ENCODE data around the gene NFX1.

The NFX1 gene

DNA sequence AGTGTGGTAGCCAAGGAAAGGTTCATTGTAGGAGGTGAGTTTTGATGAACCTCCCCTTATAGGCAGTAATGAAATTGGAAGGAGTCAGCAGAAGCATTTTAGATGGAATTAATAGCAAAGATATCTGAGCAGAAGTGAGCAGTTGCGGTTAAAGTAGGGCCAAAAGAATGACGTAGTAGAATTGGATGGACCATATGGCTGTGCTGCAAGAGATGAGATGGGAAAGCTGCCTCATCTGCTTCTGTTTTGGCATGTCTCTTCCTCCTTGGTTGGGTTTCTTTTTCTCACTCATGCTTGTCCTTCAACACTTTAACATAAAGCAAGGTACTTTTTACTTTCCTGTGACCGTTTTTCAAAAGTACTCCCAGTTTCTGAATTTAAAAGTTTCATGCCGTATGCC lies 56.2 kb downstream of the NFX1 start:
- WGBS (ENCODE audit: insufficient coverage): 100% methylated on average over 2 of the region's 4 CpGs
- Histone ChIP-seq H3K4me3 (ENCODE audit: control insufficient read depth in 1 of 7, extremely low read depth in 1 of 7, insufficient read depth in 4 of 7, low read depth in 2 of 7, low read length in 6 of 7) (no peak overlapping the region), H3K9me3 (ENCODE audit: control extremely low read depth in 1 of 5, control insufficient read depth in 4 of 5, insufficient read depth in 2 of 5, low read depth in 1 of 5, low read length in 4 of 5) (no peaks in the 10 kb centered on the region), H3K27me3 (replicated peaks in 2 of 5; ENCODE audit: control insufficient read depth in 4 of 5, insufficient read depth in 5 of 5, low read length in 4 of 5) (no peaks in the 10 kb centered on the region), H3K27ac (ENCODE audit: insufficient read depth in 1 of 2, low read depth in 1 of 2, low read length in 2 of 2, poor library complexity in 1 of 2, severe bottlenecking in 2 of 2) (no peak overlapping the region), H3K36me3 (ENCODE audit: control insufficient read depth in 4 of 4, insufficient read depth in 4 of 4, low read length in 3 of 4) (peaks cover 32 to 64% (median 47%) of the 10 kb centered on the region in 4 experiments), H3K4me1 (ENCODE audit: control extremely low read depth in 1 of 4, control insufficient read depth in 4 of 4, insufficient read depth in 4 of 4, low read length in 3 of 4) (peaks cover 0 to 2% (median 0%) of the 10 kb centered on the region in 4 experiments)
- DNase-seq: no peak
- ChIA-PET POLR2A (no interaction called here), CTCF (no interaction called here)

DNA sequence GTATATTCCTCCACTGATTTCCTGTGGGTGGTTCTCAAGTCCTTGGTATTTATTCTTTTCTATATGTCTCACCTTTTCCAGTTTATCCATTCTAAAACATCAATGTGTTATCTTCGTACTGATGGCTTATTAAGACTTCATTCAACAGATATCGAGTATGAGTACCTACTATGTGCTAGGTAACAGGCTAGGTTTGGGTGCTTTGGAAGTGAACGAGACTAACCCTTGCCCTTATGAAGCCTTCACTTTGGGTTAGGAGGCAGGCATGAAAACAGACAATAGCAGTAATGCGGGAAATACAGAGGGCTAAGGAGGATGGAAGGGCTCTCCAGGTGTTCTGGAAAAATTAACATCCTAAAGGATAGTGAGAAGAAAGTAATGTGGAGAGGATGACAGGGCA lies 58.7 kb downstream of the NFX1 start:
- Histone ChIP-seq H3K9me3 (ENCODE audit: control extremely low read depth in 1 of 5, control insufficient read depth in 4 of 5, insufficient read depth in 2 of 5, low read depth in 1 of 5, low read length in 4 of 5) (no peaks in the 10 kb centered on the region), H3K27ac (ENCODE audit: insufficient read depth in 1 of 2, low read depth in 1 of 2, low read length in 2 of 2, poor library complexity in 1 of 2, severe bottlenecking in 2 of 2) (no peak overlapping the region), H3K27me3 (replicated peaks in 2 of 5; ENCODE audit: control insufficient read depth in 4 of 5, insufficient read depth in 5 of 5, low read length in 4 of 5) (no peaks in the 10 kb centered on the region), H3K36me3 (ENCODE audit: control insufficient read depth in 4 of 4, insufficient read depth in 4 of 4, low read length in 3 of 4) (peaks cover 20 to 54% (median 41%) of the 10 kb centered on the region in 4 experiments), H3K4me1 (ENCODE audit: control extremely low read depth in 1 of 4, control insufficient read depth in 4 of 4, insufficient read depth in 4 of 4, low read length in 3 of 4) (peaks cover 0 to 2% (median 0%) of the 10 kb centered on the region in 4 experiments), H3K4me3 (ENCODE audit: control insufficient read depth in 1 of 7, extremely low read depth in 1 of 7, insufficient read depth in 4 of 7, low read depth in 2 of 7, low read length in 6 of 7) (no peak overlapping the region)
- no peak for DNase-seq
- POLR2A ChIA-PET: no interaction called here
- CTCF ChIA-PET: no interaction called here
- WGBS (ENCODE audit: insufficient coverage): 100% methylated on average over 1 of the region's 4 CpGs

DNA sequence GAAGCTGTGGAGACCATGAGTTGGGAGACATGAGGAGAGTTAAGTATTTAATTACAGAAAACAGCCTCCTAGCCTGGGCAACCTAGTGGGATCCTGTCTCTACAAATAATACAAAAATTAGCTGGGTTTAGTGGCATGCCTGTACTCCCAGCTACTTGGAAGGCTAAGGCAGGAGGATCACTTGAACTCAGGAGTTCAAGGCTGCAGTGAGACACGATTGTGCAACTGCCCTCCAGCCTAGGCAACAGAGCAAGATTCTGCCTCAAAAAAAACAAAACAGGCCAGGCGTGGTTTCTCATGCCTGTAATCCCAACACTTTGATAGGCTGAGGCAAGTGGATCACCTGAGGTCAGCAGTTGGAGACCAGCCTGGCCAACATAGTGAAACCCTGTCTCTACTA lies 59.4 kb downstream of the NFX1 start:
- Histone ChIP-seq H3K4me1 (ENCODE audit: control extremely low read depth in 1 of 4, control insufficient read depth in 4 of 4, insufficient read depth in 4 of 4, low read length in 3 of 4) (peaks cover 1 to 9% (median 4%) of the 10 kb centered on the region in 4 experiments), H3K9me3 (ENCODE audit: control extremely low read depth in 1 of 5, control insufficient read depth in 4 of 5, insufficient read depth in 2 of 5, low read depth in 1 of 5, low read length in 4 of 5) (no peaks in the 10 kb centered on the region), H3K27ac (ENCODE audit: insufficient read depth in 1 of 2, low read depth in 1 of 2, low read length in 2 of 2, poor library complexity in 1 of 2, severe bottlenecking in 2 of 2) (no peak overlapping the region), H3K36me3 (ENCODE audit: control insufficient read depth in 4 of 4, insufficient read depth in 4 of 4, low read length in 3 of 4) (peaks cover 18 to 56% (median 36%) of the 10 kb centered on the region in 4 experiments), H3K27me3 (replicated peaks in 2 of 5; ENCODE audit: control insufficient read depth in 4 of 5, insufficient read depth in 5 of 5, low read length in 4 of 5) (no peaks in the 10 kb centered on the region), H3K4me3 (ENCODE audit: control insufficient read depth in 1 of 7, extremely low read depth in 1 of 7, insufficient read depth in 4 of 7, low read depth in 2 of 7, low read length in 6 of 7) (no peak overlapping the region)
- ChIA-PET CTCF (no interaction called here), POLR2A (no interaction called here)
- DNase-seq: no peak
- WGBS (ENCODE audit: insufficient coverage): 100% methylated on average over 1 of the region's 2 CpGs

DNA sequence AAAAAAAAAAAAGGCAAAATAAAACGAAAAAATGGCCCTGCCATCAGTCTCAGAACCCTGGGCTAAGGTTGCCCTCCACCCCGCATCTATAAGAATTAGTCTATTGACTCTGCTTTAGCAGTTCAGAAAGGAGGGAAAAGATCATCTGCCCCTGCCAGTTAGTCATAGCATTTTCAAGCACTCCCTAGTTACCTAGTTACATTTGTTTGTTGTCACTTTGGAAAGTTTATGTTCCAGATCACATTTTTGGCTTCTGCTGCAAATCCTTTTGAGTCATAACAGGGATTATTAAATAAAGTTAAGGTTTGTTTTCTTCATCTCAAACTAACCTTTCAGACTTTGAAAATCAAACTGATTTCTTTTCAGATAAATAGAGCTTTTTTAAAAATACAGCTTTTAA lies 60.0 kb downstream of the NFX1 start:
- Histone ChIP-seq H3K27me3 (replicated peaks in 2 of 5; ENCODE audit: control insufficient read depth in 4 of 5, insufficient read depth in 5 of 5, low read length in 4 of 5) (no peaks in the 10 kb centered on the region), H3K4me3 (ENCODE audit: control insufficient read depth in 1 of 7, extremely low read depth in 1 of 7, insufficient read depth in 4 of 7, low read depth in 2 of 7, low read length in 6 of 7) (no peak overlapping the region), H3K4me1 (ENCODE audit: control extremely low read depth in 1 of 4, control insufficient read depth in 4 of 4, insufficient read depth in 4 of 4, low read length in 3 of 4) (peaks cover 2 to 13% (median 4%) of the 10 kb centered on the region in 4 experiments), H3K27ac (ENCODE audit: insufficient read depth in 1 of 2, low read depth in 1 of 2, low read length in 2 of 2, poor library complexity in 1 of 2, severe bottlenecking in 2 of 2) (peak overlapping the region; percentile 17 to 27), H3K36me3 (ENCODE audit: control insufficient read depth in 4 of 4, insufficient read depth in 4 of 4, low read length in 3 of 4) (peaks cover 18 to 61% (median 35%) of the 10 kb centered on the region in 4 experiments), H3K9me3 (ENCODE audit: control extremely low read depth in 1 of 5, control insufficient read depth in 4 of 5, insufficient read depth in 2 of 5, low read depth in 1 of 5, low read length in 4 of 5) (no peaks in the 10 kb centered on the region)
- CTCF ChIA-PET: interaction anchor here (1.3 to 1.7 kb wide), 2 partner anchors 10 to 30 kb away, joined by 5 read pairs; no protein-coding TSS in a partner anchor
- POLR2A ChIA-PET: no interaction called here
- peak; percentile 14 to 71 (median 59) for DNase-seq
- no CpG with 5 or more reads among the region's 2 CpGs for WGBS (ENCODE audit: insufficient coverage)

DNA sequence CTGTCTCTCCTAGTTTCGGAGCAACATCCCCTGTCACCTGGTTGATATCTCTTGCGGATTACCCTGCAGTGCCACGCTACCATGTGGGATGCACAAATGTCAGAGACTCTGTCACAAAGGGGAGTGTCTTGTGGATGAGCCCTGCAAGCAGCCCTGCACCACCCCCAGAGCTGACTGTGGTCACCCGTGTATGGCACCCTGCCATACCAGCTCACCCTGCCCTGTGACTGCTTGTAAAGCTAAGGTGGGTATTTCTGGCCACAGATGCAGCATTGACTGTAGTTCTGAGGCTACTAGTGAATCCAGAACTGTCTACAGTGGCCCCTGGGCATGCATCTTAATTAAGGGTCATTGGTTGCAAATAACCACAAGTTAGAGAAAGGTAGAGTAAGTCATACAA lies 61.2 kb downstream of the NFX1 start:
- DNase-seq: peak in 2 of 3 donors; percentile 11 to 34
- no peak overlapping the region for H3K27ac ChIP-seq (ENCODE audit: insufficient read depth in 1 of 2, low read depth in 1 of 2, low read length in 2 of 2, poor library complexity in 1 of 2, severe bottlenecking in 2 of 2)
- no peaks in the 10 kb centered on the region for H3K9me3 ChIP-seq (ENCODE audit: control extremely low read depth in 1 of 5, control insufficient read depth in 4 of 5, insufficient read depth in 2 of 5, low read depth in 1 of 5, low read length in 4 of 5)
- ChIA-PET CTCF (interaction anchor here (1.1 to 1.7 kb wide), 3 partner anchors 9 to 102 kb away, joined by 4 to 5 read pairs (median 5); no protein-coding TSS in a partner anchor), POLR2A (no interaction called here)
- peaks cover 16 to 54% (median 25%) of the 10 kb centered on the region in 4 experiments for H3K36me3 ChIP-seq (ENCODE audit: control insufficient read depth in 4 of 4, insufficient read depth in 4 of 4, low read length in 3 of 4)
- H3K27me3 ChIP-seq (replicated peaks in 2 of 5; ENCODE audit: control insufficient read depth in 4 of 5, insufficient read depth in 5 of 5, low read length in 4 of 5): no peaks in the 10 kb centered on the region
- H3K4me1 ChIP-seq (ENCODE audit: control extremely low read depth in 1 of 4, control insufficient read depth in 4 of 4, insufficient read depth in 4 of 4, low read length in 3 of 4): peaks cover 2 to 13% (median 4%) of the 10 kb centered on the region in 4 experiments
- H3K4me3 ChIP-seq (ENCODE audit: control insufficient read depth in 1 of 7, extremely low read depth in 1 of 7, insufficient read depth in 4 of 7, low read depth in 2 of 7, low read length in 6 of 7): no peak overlapping the region
- WGBS (ENCODE audit: insufficient coverage): 94% methylated on average over 4 of the region's 4 CpGs

DNA sequence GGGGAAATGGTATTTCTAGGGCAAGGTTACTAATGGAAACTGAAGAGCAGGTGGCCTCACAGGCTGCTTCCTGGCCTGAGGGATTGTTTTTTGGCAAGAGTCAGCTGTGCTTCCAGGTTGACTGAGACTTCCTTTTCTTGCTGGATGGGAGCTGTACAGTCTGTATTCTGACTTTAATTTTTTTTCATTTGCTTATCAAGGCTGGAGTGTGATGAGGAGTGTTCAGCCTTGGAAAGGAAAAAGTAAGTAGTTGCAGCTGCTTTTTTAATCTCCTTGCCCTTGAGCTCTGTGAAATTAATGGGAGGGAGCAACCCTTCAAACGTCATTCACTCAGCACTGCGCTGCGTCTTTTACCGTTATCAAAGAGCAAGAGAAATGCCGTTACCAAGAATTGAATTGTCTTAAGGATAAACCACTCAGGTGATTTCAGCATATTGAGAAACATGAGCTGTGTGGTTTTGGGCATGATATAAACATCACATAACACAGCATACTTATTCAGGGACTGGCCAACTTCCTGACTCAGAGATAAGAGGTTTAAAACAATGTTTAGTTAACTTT lies 64.4 kb downstream of the NFX1 start:
- Histone ChIP-seq H3K27me3 (replicated peaks in 2 of 5; ENCODE audit: control insufficient read depth in 4 of 5, insufficient read depth in 5 of 5, low read length in 4 of 5) (no peaks in the 10 kb centered on the region), H3K4me3 (ENCODE audit: control insufficient read depth in 1 of 7, extremely low read depth in 1 of 7, insufficient read depth in 4 of 7, low read depth in 2 of 7, low read length in 6 of 7) (no peak overlapping the region), H3K9me3 (ENCODE audit: control extremely low read depth in 1 of 5, control insufficient read depth in 4 of 5, insufficient read depth in 2 of 5, low read depth in 1 of 5, low read length in 4 of 5) (no peaks in the 10 kb centered on the region), H3K27ac (ENCODE audit: insufficient read depth in 1 of 2, low read depth in 1 of 2, low read length in 2 of 2, poor library complexity in 1 of 2, severe bottlenecking in 2 of 2) (peak overlapping the region in 1 of 2 experiments; percentile 54), H3K36me3 (ENCODE audit: control insufficient read depth in 4 of 4, insufficient read depth in 4 of 4, low read length in 3 of 4) (peaks cover 7 to 31% (median 10%) of the 10 kb centered on the region in 4 experiments), H3K4me1 (ENCODE audit: control extremely low read depth in 1 of 4, control insufficient read depth in 4 of 4, insufficient read depth in 4 of 4, low read length in 3 of 4) (peaks cover 2 to 13% (median 4%) of the 10 kb centered on the region in 4 experiments)
- WGBS (ENCODE audit: insufficient coverage): 74% methylated on average over 3 of the region's 5 CpGs
- ChIA-PET POLR2A (no interaction called here), CTCF (interaction anchor here (1.2 to 3.1 kb wide), 4 partner anchors 18 to 112 kb away, joined by 3 to 8 read pairs (median 6); no protein-coding TSS in a partner anchor)
- peak in 2 of 3 donors; percentile 26 to 28 for DNase-seq

DNA sequence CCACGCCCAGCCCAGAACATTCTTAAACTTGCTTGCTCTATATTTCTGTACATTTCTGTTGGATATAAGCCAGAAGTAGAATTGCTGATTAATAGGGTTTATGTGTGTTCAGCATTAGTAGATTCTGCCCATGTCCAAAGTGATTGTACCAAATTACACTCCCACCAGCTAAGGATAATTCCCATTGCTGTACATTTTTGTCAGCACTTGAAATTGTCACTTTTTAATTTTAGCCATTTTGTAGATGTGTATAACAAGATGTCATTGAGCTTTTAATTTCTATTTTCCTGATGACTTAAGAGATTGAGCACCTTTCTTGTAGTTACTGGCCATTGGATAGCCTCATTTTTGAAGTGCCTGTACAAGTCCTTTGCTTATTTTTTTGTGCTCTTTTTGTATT lies 65.6 kb downstream of the NFX1 start:
- no peak overlapping the region for H3K4me3 ChIP-seq (ENCODE audit: control insufficient read depth in 1 of 7, extremely low read depth in 1 of 7, insufficient read depth in 4 of 7, low read depth in 2 of 7, low read length in 6 of 7)
- H3K27me3 ChIP-seq (replicated peaks in 2 of 5; ENCODE audit: control insufficient read depth in 4 of 5, insufficient read depth in 5 of 5, low read length in 4 of 5): no peaks in the 10 kb centered on the region
- ChIA-PET CTCF (interaction anchor here (0.7 to 2.3 kb wide), 3 partner anchors 17 to 69 kb away, joined by 3 to 8 read pairs (median 4); no protein-coding TSS in a partner anchor), POLR2A (no interaction called here)
- H3K4me1 ChIP-seq (ENCODE audit: control extremely low read depth in 1 of 4, control insufficient read depth in 4 of 4, insufficient read depth in 4 of 4, low read length in 3 of 4): peaks cover 2 to 11% (median 4%) of the 10 kb centered on the region in 4 experiments
- H3K9me3 ChIP-seq (ENCODE audit: control extremely low read depth in 1 of 5, control insufficient read depth in 4 of 5, insufficient read depth in 2 of 5, low read depth in 1 of 5, low read length in 4 of 5): no peaks in the 10 kb centered on the region
- WGBS (ENCODE audit: insufficient coverage): no CpG with 5 or more reads among the region's 1 CpG
- peaks cover 9 to 33% (median 13%) of the 10 kb centered on the region in 4 experiments for H3K36me3 ChIP-seq (ENCODE audit: control insufficient read depth in 4 of 4, insufficient read depth in 4 of 4, low read length in 3 of 4)
- no peak for DNase-seq
- H3K27ac ChIP-seq (ENCODE audit: insufficient read depth in 1 of 2, low read depth in 1 of 2, low read length in 2 of 2, poor library complexity in 1 of 2, severe bottlenecking in 2 of 2): no peak overlapping the region

All from common myeloid progenitor, CD34-positive (primary cell).